ENCODE measurements around the gene HABP2.

HABP2 gene

DNA sequence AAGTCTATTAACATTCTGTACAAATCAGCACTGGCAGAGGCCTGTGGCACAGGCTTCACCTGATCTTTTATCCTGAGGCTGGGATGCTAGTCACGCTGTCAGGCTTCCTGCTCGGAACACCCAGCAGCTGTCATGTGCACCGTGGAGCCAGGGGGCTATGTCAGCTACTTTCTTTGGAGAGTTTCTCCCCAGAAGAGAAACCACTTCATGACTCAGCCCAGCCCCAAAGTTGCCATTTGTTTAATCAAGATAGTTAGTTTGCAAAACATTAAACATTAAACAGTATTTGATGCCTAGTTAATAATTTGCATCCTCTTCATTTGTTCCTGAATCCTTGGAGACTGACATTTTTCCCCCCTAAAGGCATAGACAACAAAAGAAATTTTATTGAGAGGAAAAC, at the start of gene HABP2:
HABP2 (plus strand) TSS at position 353 of the 400 bp plus-strand sequence. CDS start 69 bp downstream, outside the sequence.
- no peak for DNase-seq

DNA sequence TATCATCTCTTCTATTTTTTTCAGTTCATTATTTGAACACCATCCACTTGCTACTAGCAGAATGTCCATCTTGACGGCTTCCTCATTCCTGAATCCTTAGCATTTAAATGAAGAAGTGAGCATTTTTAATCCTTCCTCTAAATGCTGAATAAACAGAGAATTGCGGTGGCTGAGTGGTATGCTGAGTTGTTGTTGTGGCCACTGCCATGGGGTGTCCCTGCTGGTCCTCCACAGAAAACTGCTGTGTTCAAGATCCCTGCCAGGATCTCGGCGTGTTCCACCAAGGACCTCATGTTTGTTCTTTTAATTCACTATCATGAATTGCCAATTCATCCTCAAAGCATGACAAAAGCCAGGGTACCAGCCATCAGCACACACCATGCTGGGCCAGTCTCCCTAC, 48.9 kb upstream of the HABP2 start:
- no peak for DNase-seq

DNA sequence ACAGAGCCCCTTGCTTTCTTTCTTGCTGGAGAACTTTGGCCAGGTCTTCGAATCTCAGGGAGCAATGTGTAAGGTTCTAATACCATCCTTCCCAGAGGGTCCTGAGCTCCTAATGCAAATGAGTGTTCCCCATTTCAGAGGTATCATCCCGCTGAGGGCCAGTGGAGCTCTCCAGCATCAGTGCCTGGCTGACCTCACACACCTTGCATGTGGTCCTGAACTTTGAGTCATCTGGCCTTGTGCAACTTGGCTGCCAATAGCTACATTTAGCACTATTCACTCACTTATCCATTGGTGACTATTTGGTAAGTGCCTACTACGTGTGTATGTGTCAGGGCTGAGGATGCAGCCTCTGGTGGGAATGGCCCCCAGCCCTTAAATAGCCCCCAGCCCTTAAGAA, 48.4 kb upstream of the HABP2 start:
- no peak for DNase-seq

DNA sequence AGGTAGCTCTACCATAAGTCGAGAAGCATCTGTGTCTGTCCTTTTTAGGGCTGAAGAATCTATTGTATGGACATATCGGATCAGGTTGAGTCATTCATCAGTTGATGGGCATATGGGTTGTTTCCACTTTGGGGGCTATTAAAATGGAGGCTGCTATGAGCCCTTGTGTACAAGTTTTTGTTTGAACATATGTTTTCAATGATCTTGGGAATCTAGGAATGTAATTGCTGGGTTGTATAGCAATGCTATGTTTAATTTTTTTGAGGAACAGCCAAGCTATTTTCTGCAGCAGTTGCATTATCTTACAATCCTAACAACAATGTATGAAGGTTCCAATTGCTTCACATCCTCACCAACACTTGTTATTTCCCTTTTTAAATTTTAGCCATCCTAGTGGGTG, 46.4 kb upstream of the HABP2 start:
- DNase-seq = no peak

DNA sequence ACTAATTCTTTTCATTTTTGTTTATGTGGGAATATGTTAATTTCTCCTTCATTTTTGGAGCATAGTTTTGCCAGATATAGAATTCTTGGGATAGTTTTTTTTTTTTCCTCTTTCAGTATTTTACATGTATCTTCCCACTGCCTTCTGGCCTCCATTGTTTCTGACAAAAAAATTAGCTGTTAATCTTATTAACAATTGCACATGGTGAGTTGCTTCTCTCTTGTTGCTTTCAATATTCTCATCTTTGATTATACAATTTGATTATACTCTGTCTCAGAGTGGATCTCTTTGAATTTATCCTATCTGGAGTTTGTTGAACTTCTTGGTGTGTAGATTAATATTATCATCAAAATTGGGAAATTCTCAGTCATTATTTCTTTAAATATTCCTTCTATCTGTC, 41.4 kb upstream of the HABP2 start:
- DNase-seq = no peak

DNA sequence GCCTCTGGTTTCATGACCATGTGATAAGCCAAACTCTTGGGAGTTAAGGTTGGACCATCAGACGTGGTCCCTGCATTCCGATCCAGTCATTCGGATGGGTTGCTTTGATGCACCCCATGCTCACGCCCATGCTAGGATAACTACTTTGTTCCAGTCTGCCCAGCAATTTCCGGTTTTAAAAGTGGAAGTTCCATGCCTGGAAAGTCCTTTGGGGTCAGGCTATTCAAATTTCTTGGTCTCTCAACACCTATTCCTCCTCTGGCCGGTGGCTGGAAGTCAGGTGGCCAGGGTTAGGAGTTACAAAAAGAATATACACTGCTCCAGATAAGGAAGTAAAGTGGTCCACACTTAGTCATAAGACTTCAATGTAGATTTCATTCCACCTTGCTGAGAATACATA, 37.7 kb upstream of the HABP2 start:
- no peak for DNase-seq

GRCh38 chr10:113515601-113516000, 37.3 kb upstream of the HABP2 start:
- no peak for DNase-seq

DNA sequence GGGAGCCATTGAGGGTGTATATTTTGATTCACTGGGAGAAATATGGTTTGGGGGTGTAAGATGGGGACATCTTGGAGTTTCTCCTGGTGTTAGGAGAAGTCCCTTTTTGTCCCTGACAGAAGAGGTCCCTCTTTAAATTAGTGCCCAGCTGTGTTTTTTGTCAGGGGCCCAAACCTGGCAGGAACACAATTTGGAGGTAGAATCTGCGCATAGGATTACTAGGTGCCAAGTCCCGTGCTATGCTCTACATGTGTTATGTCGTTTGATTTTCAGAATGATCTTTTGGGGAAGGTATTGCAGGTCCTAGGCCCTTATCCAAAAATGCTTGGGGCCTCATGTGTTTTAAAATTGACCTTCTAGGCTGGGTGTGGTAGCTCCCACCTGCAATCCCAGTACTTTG, 36.8 kb upstream of the HABP2 start:
- DNase-seq = no peak

GRCh38 chr10:113517165-113517900, 35.5 kb upstream of the HABP2 start:
- no peak for DNase-seq

DNA sequence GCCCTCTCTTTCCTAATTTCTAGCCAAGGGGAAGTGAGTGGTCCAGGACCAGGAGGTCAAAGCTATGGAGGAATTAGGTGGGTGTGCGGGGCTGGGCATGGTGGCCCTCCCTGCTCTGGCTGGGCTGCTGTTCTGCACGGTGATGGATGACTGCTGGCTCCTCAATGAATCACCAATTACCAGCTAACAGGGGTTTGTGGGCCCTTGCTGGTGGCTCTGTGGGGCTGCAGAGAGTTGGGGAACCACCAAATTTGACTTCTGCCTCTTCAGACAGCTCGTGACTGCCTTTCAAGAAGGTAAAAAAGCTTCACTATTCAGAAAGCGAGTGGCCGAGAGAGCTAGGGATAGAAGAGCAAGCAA, 35.0 kb upstream of the HABP2 start:
- no peak for DNase-seq

DNA sequence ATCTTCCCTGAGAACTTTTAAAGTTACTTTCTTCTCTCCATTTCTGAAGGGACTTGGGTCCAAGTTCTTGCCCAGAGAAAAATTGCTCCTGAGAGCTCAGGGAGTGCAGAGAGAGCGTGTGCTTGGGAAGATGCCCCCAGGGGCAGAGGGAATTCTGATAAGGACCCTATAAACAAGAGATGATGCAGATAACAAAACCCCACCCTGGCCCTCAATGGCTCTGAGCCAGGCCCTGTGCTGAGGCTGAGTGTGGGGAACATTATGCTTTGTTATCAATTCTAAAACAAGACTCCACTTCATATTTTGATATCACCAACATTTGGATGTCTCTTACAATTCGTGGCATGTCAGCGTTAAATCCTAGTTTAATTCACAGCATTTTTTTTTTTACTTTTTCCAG, 34.4 kb upstream of the HABP2 start:
- no peak for DNase-seq

DNA sequence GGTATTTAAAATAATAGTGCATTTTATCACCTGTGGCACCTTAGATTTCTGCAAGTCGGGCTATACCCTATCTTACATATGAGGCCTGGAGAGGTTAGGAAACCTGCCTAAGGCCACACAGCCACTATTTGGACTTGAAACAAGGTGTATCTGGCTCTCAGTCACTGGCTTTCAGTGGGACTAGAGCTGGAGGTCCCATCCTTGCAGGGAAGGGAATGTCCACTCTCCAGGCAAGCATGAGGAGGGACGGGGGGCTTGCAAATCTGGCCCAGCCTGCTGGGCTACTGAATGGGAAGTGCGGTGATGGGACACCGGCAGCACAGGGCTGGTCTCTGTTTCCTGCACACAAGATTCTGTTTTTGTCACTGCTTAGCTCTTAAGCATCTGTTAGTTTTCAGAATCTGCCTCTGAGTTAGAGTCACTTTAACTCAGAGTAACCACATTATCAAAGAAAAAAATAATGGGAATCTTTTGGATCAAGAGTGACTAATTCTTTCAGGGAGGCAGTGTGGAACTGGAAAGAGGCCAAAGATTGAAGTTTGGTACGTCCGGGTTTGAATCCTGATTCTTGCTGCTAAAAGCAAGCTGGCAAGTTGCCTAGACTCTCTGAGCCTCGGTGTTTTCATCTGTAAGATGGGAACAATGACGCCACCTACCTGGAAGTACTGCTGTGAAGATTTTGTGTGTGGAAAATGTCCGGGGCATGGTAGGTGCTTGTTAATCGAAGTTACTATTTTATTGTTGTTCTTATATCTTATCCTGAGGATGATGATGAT, 33.8 kb upstream of the HABP2 start:
- DNase-seq = no peak

DNA sequence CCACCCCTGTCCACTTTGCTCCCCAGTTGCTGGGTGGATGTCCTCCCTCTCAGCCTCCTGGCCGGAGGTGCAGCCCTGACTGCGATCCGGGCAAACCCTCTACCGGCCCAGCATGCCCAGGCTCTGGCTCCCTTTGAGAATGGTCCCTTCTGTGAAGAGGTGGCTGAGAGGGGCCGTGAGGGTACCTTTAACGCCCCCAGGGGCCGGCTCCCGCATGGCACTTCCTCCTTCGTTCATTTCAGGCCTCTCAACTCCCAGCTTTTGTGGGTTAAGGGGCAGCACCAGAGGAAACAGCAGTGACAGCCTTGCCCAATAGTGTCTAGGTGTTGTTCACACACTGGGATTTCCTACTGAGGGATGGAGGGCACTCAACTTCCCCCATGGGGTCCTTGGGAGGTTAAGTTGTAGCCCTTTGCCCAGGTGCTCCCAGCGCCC, 33.2 kb upstream of the HABP2 start:
- no peak for DNase-seq

DNA sequence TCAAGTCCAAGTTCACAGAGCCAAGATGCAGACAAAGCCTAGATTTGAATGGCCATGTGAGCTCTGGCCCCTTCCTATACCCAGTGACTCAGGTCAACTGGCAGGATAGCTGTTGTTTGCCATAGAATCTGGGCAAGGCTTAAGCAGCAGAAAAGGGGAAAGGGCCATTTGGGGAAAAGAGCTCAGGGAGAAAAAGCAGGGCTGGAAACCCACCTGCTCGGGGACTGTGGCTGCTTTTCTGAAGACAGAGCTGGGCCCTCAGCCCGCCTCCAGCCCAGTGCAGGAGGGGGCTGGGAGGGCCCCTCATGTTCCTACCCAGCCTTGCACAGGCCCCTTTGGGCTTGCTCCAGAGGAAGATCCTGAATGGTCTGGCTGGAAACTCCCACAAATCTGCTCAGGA, 32.6 kb upstream of the HABP2 start:
- DNase-seq = no peak

- DNase-seq = peak; percentile 2
Observed at GRCh38 chr10:113520690-113521474, 32.0 kb upstream of the HABP2 start.

GRCh38 chr10:113521475-113521795, 31.4 kb upstream of the HABP2 start:
- DNase-seq = no peak

DNA sequence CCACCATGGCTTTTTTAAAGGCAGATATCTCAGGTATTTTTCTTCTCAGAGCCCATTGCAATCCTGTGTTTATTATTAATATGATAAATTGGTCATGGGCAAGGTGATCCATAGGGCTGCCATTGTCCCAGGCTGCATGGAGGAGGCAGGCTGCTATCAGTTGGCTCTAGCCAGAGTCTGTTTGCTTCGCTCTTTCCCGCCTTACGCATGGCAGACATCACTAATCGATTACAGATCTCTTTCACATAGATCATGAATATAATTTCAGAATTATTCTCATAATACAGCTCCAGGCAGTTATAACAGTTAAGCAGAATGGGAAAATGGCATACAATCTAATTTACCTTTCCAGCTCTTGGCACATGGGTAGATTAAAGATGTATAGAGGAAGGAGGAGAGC, 30.4 kb upstream of the HABP2 start:
- DNase-seq = no peak

- no peak for DNase-seq
Observed at GRCh38 chr10:113523071-113523470, 29.8 kb upstream of the HABP2 start.

GRCh38 chr10:113523628-113524027, 29.2 kb upstream of the HABP2 start:
- DNase-seq = no peak

DNA sequence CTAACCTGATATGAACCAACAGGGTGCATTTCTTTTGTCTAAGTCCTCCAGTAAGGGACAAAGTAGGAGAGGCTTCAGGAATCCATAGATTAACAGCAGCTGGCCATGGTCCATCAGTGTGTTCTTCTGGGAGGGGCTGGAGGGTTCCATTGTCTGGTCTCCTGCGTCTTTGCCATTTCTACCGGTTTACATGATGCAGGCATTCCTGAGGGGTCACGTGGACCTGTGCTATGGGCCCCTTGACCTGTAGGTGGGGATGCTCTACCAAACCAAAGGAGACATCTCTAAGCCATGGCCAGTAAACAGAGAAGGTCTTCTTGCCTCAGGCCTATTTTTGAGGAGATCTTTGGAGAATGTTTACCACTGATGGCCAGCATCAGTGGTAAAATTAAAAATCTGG, 28.7 kb upstream of the HABP2 start:
- no peak for DNase-seq

GRCh38 chr10:113524539-113525490, 28.0 kb upstream of the HABP2 start:
- DNase-seq = no peak

- no peak for DNase-seq
Observed at GRCh38 chr10:113525713-113526112, 27.1 kb upstream of the HABP2 start.

All from NCI-H2081 treated with DMSO at 0.1 percent for 48 hours (cell line).